ENCODE measurements around the gene CDKAL1. TPM values are rescaled to one million over a fixed set of nuclear protein-coding genes. Genes with fewer than 3 reads are reported as not detected.
A peak's percentile ranks its signal among the peaks of the same experiment; 100 is the strongest.

The CDKAL1 gene
- total RNA-seq, 1 experiment from 2014 or later: 11.8 TPM

DNA sequence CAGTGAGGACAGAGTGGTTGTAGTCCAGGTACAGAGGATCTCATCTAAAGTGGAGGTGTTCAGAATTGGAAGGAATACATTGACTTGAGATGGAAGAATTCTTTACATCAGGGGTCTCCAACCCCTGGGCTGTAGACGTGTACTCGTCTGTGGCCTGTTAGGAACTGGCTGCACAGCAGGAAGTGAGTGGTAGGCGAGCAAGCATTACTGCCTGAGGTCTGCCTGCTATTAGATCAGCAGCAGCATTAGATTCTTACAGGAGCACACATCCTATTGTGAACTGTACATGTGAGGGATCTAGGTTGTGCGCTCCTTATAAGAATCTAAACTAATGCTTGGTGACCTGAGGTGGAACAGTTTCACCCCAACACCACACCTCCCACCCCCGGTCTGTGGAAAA, 121.1 kb downstream of the CDKAL1 start:
- Mint-ChIP-seq H3K9me3 (ENCODE audit: unreplicated experiment) (no peaks in the 10 kb centered on the region), H3K4me3 (ENCODE audit: unreplicated experiment) (no peak overlapping the region), H3K27me3 (ENCODE audit: insufficient read depth, unreplicated experiment) (no peaks in the 10 kb centered on the region), H3K36me3 (ENCODE audit: insufficient read depth, unreplicated experiment) (peaks cover 6% of the 10 kb centered on the region), H3K27ac (ENCODE audit: low read depth, unreplicated experiment) (peak overlapping the region; percentile 36), H3K4me1 (ENCODE audit: insufficient read depth, unreplicated experiment) (peaks cover 6% of the 10 kb centered on the region)
- ChIA-PET POLR2A (no interaction called here), CTCF (interaction anchor here (0.6 kb wide), 1 partner anchor 693 kb away, joined by 3 read pairs; no protein-coding TSS in a partner anchor)
- DNase-seq (ENCODE audit: unreplicated experiment): no peak
- intact Hi-C loops (cut with micrococcal nuclease): no loop called here
- no TSS peak for BruUV-seq (replicated peaks)
- TF ChIP-seq, protein P1, sequence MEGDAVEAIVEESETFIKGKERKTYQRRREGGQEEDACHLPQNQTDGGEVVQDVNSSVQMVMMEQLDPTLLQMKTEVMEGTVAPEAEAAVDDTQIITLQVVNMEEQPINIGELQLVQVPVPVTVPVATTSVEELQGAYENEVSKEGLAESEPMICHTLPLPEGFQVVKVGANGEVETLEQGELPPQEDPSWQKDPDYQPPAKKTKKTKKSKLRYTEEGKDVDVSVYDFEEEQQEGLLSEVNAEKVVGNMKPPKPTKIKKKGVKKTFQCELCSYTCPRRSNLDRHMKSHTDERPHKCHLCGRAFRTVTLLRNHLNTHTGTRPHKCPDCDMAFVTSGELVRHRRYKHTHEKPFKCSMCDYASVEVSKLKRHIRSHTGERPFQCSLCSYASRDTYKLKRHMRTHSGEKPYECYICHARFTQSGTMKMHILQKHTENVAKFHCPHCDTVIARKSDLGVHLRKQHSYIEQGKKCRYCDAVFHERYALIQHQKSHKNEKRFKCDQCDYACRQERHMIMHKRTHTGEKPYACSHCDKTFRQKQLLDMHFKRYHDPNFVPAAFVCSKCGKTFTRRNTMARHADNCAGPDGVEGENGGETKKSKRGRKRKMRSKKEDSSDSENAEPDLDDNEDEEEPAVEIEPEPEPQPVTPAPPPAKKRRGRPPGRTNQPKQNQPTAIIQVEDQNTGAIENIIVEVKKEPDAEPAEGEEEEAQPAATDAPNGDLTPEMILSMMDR (IDR thresholded peaks at IDR 0.05; ENCODE audit: unreplicated experiment): no peak

DNA sequence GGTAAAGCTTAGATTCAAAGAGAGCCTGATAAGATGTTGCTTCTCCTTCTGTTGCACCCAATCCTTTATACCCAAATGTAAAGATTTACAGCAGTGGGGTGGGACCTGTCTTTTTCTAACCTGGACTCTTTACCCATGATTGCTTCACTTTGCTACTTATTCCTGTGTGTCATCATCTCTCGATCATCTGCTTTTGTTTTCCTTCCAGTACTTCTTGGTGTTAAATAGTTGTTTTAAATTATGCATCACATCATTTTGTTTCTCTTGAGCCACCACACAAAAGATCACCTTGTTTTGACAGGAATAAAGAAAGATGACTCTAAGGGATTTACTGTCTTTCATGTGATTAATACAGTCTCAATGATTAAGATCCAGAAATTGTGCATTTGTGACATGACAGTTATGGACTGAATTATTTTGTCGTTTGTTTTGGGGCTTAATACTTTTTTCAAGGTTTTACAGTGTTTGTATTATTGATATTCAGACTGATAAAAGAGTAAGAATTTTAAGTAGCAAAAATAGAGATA, 123.1 kb downstream of the CDKAL1 start:
- no peaks in the 10 kb centered on the region for H3K9me3 Mint-ChIP-seq (ENCODE audit: unreplicated experiment)
- intact Hi-C loops (cut with micrococcal nuclease): no loop called here
- peaks cover 4% of the 10 kb centered on the region for H3K36me3 Mint-ChIP-seq (ENCODE audit: insufficient read depth, unreplicated experiment)
- H3K27me3 Mint-ChIP-seq (ENCODE audit: insufficient read depth, unreplicated experiment): no peaks in the 10 kb centered on the region
- TF ChIP-seq, protein P1 (IDR thresholded peaks at IDR 0.05; ENCODE audit: unreplicated experiment): no peak
- peaks cover 19% of the 10 kb centered on the region for H3K4me1 Mint-ChIP-seq (ENCODE audit: insufficient read depth, unreplicated experiment)
- CTCF ChIA-PET: interaction anchor here (0.7 kb wide), 1 partner anchor 10 kb away, joined by 3 read pairs; no protein-coding TSS in a partner anchor
- no peak overlapping the region for H3K27ac Mint-ChIP-seq (ENCODE audit: low read depth, unreplicated experiment)
- DNase-seq (ENCODE audit: unreplicated experiment): peak; percentile 5
- BruUV-seq (replicated peaks): no TSS peak
- no peak overlapping the region for H3K4me3 Mint-ChIP-seq (ENCODE audit: unreplicated experiment)
- POLR2A ChIA-PET: no interaction called here

DNA sequence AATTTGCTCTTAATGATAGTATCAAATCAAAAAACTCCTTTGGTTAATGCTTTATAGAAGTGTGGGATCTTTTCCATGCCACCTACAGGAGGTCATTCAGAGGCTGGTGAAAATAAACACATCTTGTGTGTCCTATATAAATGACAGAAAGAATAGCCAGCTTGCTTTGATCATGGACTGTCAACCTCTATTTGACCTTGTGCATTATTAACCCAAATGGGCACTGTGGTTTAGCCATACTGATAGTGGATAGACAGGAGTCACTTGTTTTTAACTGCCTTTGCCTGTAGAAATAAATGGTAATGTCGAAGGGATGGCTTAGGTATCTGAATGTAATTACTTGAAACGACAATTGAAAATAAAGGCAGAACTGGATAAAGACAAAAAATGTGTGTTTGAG, 123.8 kb downstream of the CDKAL1 start:
- H3K27ac Mint-ChIP-seq (ENCODE audit: low read depth, unreplicated experiment): no peak overlapping the region
- ChIA-PET CTCF (no interaction called here), POLR2A (interaction anchor here (1.2 kb wide), 1 partner anchor 61 kb away, joined by 3 read pairs; no protein-coding TSS in a partner anchor)
- BruUV-seq (replicated peaks): no TSS peak
- H3K36me3 Mint-ChIP-seq (ENCODE audit: insufficient read depth, unreplicated experiment): no peaks in the 10 kb centered on the region
- H3K27me3 Mint-ChIP-seq (ENCODE audit: insufficient read depth, unreplicated experiment): no peaks in the 10 kb centered on the region
- TF ChIP-seq, protein P1 (IDR thresholded peaks at IDR 0.05; ENCODE audit: unreplicated experiment): no peak
- intact Hi-C loops (cut with micrococcal nuclease): no loop called here
- no peaks in the 10 kb centered on the region for H3K9me3 Mint-ChIP-seq (ENCODE audit: unreplicated experiment)
- no peak for DNase-seq (ENCODE audit: unreplicated experiment)
- no peak overlapping the region for H3K4me3 Mint-ChIP-seq (ENCODE audit: unreplicated experiment)
- H3K4me1 Mint-ChIP-seq (ENCODE audit: insufficient read depth, unreplicated experiment): peaks cover 20% of the 10 kb centered on the region

DNA sequence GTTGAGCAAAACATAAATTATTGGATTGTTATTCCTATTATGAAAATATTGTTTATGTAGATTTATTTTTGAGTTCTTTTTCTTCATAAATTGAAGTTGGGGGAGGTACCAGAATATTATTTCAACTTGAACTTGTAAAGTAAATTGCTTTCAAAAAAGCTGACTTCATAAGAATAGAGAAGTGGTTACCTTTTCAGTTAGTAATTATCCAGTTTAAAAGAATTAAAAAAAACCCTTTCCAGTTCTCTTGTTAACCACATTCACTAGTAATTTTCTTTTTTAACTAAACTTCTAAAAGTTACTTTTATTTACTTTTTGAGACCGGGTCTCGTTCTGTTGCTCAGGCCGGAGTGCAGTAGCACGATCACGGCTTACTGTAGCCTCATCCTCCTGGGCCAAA, 124.3 kb downstream of the CDKAL1 start:
- no peaks in the 10 kb centered on the region for H3K9me3 Mint-ChIP-seq (ENCODE audit: unreplicated experiment)
- peaks cover 20% of the 10 kb centered on the region for H3K4me1 Mint-ChIP-seq (ENCODE audit: insufficient read depth, unreplicated experiment)
- H3K36me3 Mint-ChIP-seq (ENCODE audit: insufficient read depth, unreplicated experiment): no peaks in the 10 kb centered on the region
- intact Hi-C loops (cut with micrococcal nuclease): no loop called here
- BruUV-seq (replicated peaks): no TSS peak
- H3K27ac Mint-ChIP-seq (ENCODE audit: low read depth, unreplicated experiment): no peak overlapping the region
- no peak for DNase-seq (ENCODE audit: unreplicated experiment)
- TF ChIP-seq, protein P1 (IDR thresholded peaks at IDR 0.05; ENCODE audit: unreplicated experiment): no peak
- no peak overlapping the region for H3K4me3 Mint-ChIP-seq (ENCODE audit: unreplicated experiment)
- POLR2A ChIA-PET: interaction anchor here (1.2 kb wide), 1 partner anchor 61 kb away, joined by 3 read pairs; no protein-coding TSS in a partner anchor
- CTCF ChIA-PET: no interaction called here
- H3K27me3 Mint-ChIP-seq (ENCODE audit: insufficient read depth, unreplicated experiment): no peaks in the 10 kb centered on the region
